ENCODE results near the gene SLC9A7. TPM values are rescaled to one million over a fixed set of nuclear protein-coding genes. Genes with fewer than 3 reads are reported as not detected.

SLC9A7 gene
- total RNA-seq, 1 donor from 2014 or later, result 8.2 TPM

- Histone ChIP-seq H3K4me3 (ENCODE audit: low read depth, low read length) (no peak overlapping the region), H3K36me3 (ENCODE audit: control insufficient read depth, insufficient read depth, low read length) (no peaks in the 10 kb centered on the region), H3K27me3 (ENCODE audit: control insufficient read depth, insufficient read depth, low read length) (no peaks in the 10 kb centered on the region)
- FAIRE-seq (no peak), DNase-seq (ENCODE audit: low read depth) (no peak)
- no peak for TF ChIP-seq CTCF (IDR thresholded peaks at IDR 0.05; ENCODE audit: insufficient read depth, low read length, severe bottlenecking)
Measured at GRCh38 chrX:46553935-46554334, 205.0 kb downstream of the SLC9A7 start.

- no peak for TF ChIP-seq CTCF (IDR thresholded peaks at IDR 0.05; ENCODE audit: insufficient read depth, low read length, severe bottlenecking)
- Histone ChIP-seq H3K4me3 (ENCODE audit: low read depth, low read length) (no peak overlapping the region), H3K36me3 (ENCODE audit: control insufficient read depth, insufficient read depth, low read length) (no peaks in the 10 kb centered on the region), H3K27me3 (ENCODE audit: control insufficient read depth, insufficient read depth, low read length) (no peaks in the 10 kb centered on the region)
- FAIRE-seq (no peak), DNase-seq (ENCODE audit: low read depth) (no peak)
Measured at GRCh38 chrX:46551494-46552128, 207.3 kb downstream of the SLC9A7 start.

- FAIRE-seq, result no peak
- H3K27me3 ChIP-seq (ENCODE audit: control insufficient read depth, insufficient read depth, low read length), result no peaks in the 10 kb centered on the region
- DNase-seq (ENCODE audit: low read depth), result no peak
- no peak for TF ChIP-seq CTCF (IDR thresholded peaks at IDR 0.05; ENCODE audit: insufficient read depth, low read length, severe bottlenecking)
- H3K36me3 ChIP-seq (ENCODE audit: control insufficient read depth, insufficient read depth, low read length), result no peaks in the 10 kb centered on the region
- no peak overlapping the region for H3K4me3 ChIP-seq (ENCODE audit: low read depth, low read length)
Measured at GRCh38 chrX:46549914-46550313, 209.0 kb downstream of the SLC9A7 start.

Other genes starting within 250 kb of the SLC9A7 start
- 6.0 and 11.6 TPM in 2 replicates for gene ZNF674, start 213.7 kb downstream of the SLC9A7 start, total RNA-seq
- 3.4 and 4.0 TPM in 2 replicates for gene CHST7, start 185.4 kb downstream of the SLC9A7 start, total RNA-seq
- gene RP2, start 77.9 kb upstream of the SLC9A7 start, total RNA-seq, result 16.1 and 16.6 TPM in 2 replicates
- gene JADE3, start 153.3 kb upstream of the SLC9A7 start, total RNA-seq, result 5.5 and 6.1 TPM in 2 replicates

Data from bronchial epithelial cell (primary cell).